Measurements from ENCODE around the gene SIGLEC6. TPM values are rescaled to one million over a fixed set of nuclear protein-coding genes. Genes with fewer than 3 reads are reported as not detected.

The SIGLEC6 gene
- total and polyA plus RNA-seq, 7 donors: 0.55 to 2.1 (median 0.82) TPM; not detected in 2

- Histone ChIP-seq H3K36me3 (peaks cover 0 to 21% (median 6%) of the 10 kb centered on the region in 4 donors), H3K9me3 (no peaks in the 10 kb centered on the region), H3K27me3 (no peaks in the 10 kb centered on the region), H3K27ac (no peak overlapping the region), H3K4me1 (peaks cover 0 to 17% (median 13%) of the 10 kb centered on the region in 4 donors), H3K4me3 (peak overlapping the region in 1 of 4 donors; percentile 61)
- DNase-seq: no peak
- intact Hi-C loops (cut with DNase I): loop anchor here (5.0 to 10.0 kb wide), 3 partner anchors 208 to 465 kb away; partner anchors contain the start of genes CLDND2, CTU1 and ETFB
- WGBS, 2 donors: 56 to 74% methylated on average over 3 of the region's 3 CpGs
- TF ChIP-seq EP300 (IDR thresholded peaks at IDR 0.05) (no peak), POLR2A (IDR thresholded peaks at IDR 0.05) (no peak), POLR2AphosphoS5 (IDR thresholded peaks at IDR 0.05) (no peak), CTCF (IDR thresholded peaks at IDR 0.05) (no peak)
Measured at GRCh38 chr19:51572410-51572809, 40.9 kb upstream of the SIGLEC6 start.

GRCh38 chr19:51571599-51571998 lies 40.1 kb upstream of the SIGLEC6 start:
- Histone ChIP-seq H3K4me1 (peaks cover 0 to 17% (median 13%) of the 10 kb centered on the region in 4 donors), H3K36me3 (peaks cover 0 to 21% (median 6%) of the 10 kb centered on the region in 4 donors), H3K27me3 (no peaks in the 10 kb centered on the region), H3K4me3 (peak overlapping the region; percentile 51 to 75 (median 68)), H3K27ac (peak overlapping the region; percentile 63 to 78 (median 76)), H3K9me3 (no peaks in the 10 kb centered on the region)
- DNase-seq: no peak
- intact Hi-C loops (cut with DNase I): loop anchor here (1.0 to 10.0 kb wide), 4 partner anchors 23 to 464 kb away; partner anchors contain the start of genes CLDND2, CTU1 and ETFB
- no peak for TF ChIP-seq POLR2AphosphoS5 (IDR thresholded peaks at IDR 0.05)
- no peak for TF ChIP-seq EP300 (IDR thresholded peaks at IDR 0.05)
- TF ChIP-seq POLR2A (IDR thresholded peaks at IDR 0.05): no peak
- TF ChIP-seq CTCF (IDR thresholded peaks at IDR 0.05): no peak
- WGBS, 2 donors: 7 to 8% methylated on average over 8 of the region's 8 CpGs

- peak in 3 of 4 donors; percentile 30 to 65 (median 34) for TF ChIP-seq POLR2AphosphoS5 (IDR thresholded peaks at IDR 0.05)
- no peak for TF ChIP-seq POLR2A (IDR thresholded peaks at IDR 0.05)
- 0 to 1% methylated on average over 30 of the region's 30 CpGs for WGBS, 2 donors
- peak; percentile 97 for DNase-seq
- Histone ChIP-seq H3K4me1 (peaks cover 0 to 17% (median 13%) of the 10 kb centered on the region in 4 donors), H3K27me3 (no peaks in the 10 kb centered on the region), H3K9me3 (no peaks in the 10 kb centered on the region), H3K36me3 (peaks cover 0 to 21% (median 6%) of the 10 kb centered on the region in 4 donors), H3K27ac (peak within 1 kb of the TSS; percentile 63 to 78 (median 76)), H3K4me3 (peak within 1 kb of the TSS; percentile 51 to 75 (median 68))
- intact Hi-C loops (cut with DNase I): loop anchor here (1.0 to 10.0 kb wide), 4 partner anchors 23 to 464 kb away; partner anchors contain the start of genes CLDND2, CTU1 and ETFB
Measured at GRCh38 chr19:51570962-51571575, 39.6 kb upstream of the SIGLEC6 start, which contains the start of gene ZNF175. ZNF175 (plus strand) TSS chr19:51571283; CDS start chr19:51573330, 2,047 bp downstream.

- Histone ChIP-seq H3K27ac (no peak overlapping the region), H3K9me3 (no peaks in the 10 kb centered on the region), H3K36me3 (peaks cover 0 to 9% (median 2%) of the 10 kb centered on the region in 4 donors), H3K27me3 (peaks cover 0 to 17% (median 0%) of the 10 kb centered on the region in 3 donors), H3K4me1 (peaks cover 0 to 17% (median 13%) of the 10 kb centered on the region in 4 donors), H3K4me3 (no peak overlapping the region)
- TF ChIP-seq POLR2A (IDR thresholded peaks at IDR 0.05) (no peak), POLR2AphosphoS5 (IDR thresholded peaks at IDR 0.05) (no peak), EP300 (IDR thresholded peaks at IDR 0.05) (no peak), CTCF (IDR thresholded peaks at IDR 0.05) (no peak)
- 91 to 93% methylated on average over 1 of the region's 1 CpG for WGBS, 2 donors
- no peak for DNase-seq
- intact Hi-C loops (cut with DNase I): no loop called here
Measured at GRCh38 chr19:51568456-51568855, 37.0 kb upstream of the SIGLEC6 start.

GRCh38 chr19:51567583-51567982 lies 36.1 kb upstream of the SIGLEC6 start:
- Histone ChIP-seq H3K36me3 (no peaks in the 10 kb centered on the region), H3K4me3 (no peak overlapping the region), H3K4me1 (peaks cover 0 to 11% (median 10%) of the 10 kb centered on the region in 4 donors), H3K27me3 (peaks cover 0 to 17% (median 0%) of the 10 kb centered on the region in 3 donors), H3K27ac (no peak overlapping the region), H3K9me3 (no peaks in the 10 kb centered on the region)
- TF ChIP-seq POLR2AphosphoS5 (IDR thresholded peaks at IDR 0.05): no peak
- TF ChIP-seq EP300 (IDR thresholded peaks at IDR 0.05): no peak
- intact Hi-C loops (cut with DNase I): no loop called here
- no peak for DNase-seq
- WGBS, 2 donors: 83% methylated on average over 4 of the region's 4 CpGs
